Measurements from ENCODE around the gene CCDC188. TPM values are rescaled to one million over a fixed set of nuclear protein-coding genes. Genes with fewer than 3 reads are reported as not detected.
"Not testable (repeated sequence)": the region's sequence is repeated elsewhere in the genome, so short reads cannot be mapped to it uniquely, and the experiment has no call there.

CCDC188 gene
- total and polyA plus RNA-seq, 10 of the 15 experiments (the other 5 are each of a cell fraction or from before 2014, with no cell fraction given), result not detected

GRCh38 chr22:20160041-20160440, 9.2 kb upstream of the CCDC188 start:
- no peak overlapping the region for H2AFZ ChIP-seq (ENCODE audit: control insufficient read depth, low read depth, low read length)
- ATAC-seq (no peak), DNase-seq (ENCODE audit: low read depth, low spot score) (no peak), FAIRE-seq (no peak)
- TF ChIP-seq ZSCAN29 (IDR thresholded peaks at IDR 0.05) (no peak), CHD1 (IDR thresholded peaks at IDR 0.05; ENCODE audit: low read depth, low read length) (no peak), USF2 (IDR thresholded peaks at IDR 0.05; ENCODE audit: borderline replicate concordance, low read depth, low read length) (no peak), CEBPB (IDR thresholded peaks at IDR 0.05; ENCODE audit: borderline replicate concordance in 1 of 2, low read depth in 2 of 2, low read length in 2 of 2) (no peak), TCF12 (IDR thresholded peaks at IDR 0.05; ENCODE audit: low read depth, low read length) (no peak), ZZZ3 (IDR thresholded peaks at IDR 0.05; ENCODE audit: control insufficient read depth, insufficient read length, low read depth) (no peak), CEBPZ (IDR thresholded peaks at IDR 0.05; ENCODE audit: low read depth, low read length) (no peak), FOS (IDR thresholded peaks at IDR 0.05; ENCODE audit: borderline replicate concordance, extremely low read depth, insufficient read length) (no peak), HCFC1 (IDR thresholded peaks at IDR 0.05; ENCODE audit: low read length) (no peak), KDM1A (IDR thresholded peaks at IDR 0.05; ENCODE audit: borderline replicate concordance) (no peak), NR2C2 (IDR thresholded peaks at IDR 0.05; ENCODE audit: borderline replicate concordance, control insufficient read depth, insufficient read length, low read depth) (no peak), TCF7 (IDR thresholded peaks at IDR 0.05; ENCODE audit: borderline replicate concordance) (no peak)
- WGBS (ENCODE audit: insufficient coverage, insufficient replicate concordance, low lambda C conversion rate, missing lambda C conversion rate), result 27% methylated on average over 10 of the region's 10 CpGs
- no TSS peak for BruUV-seq (replicated peaks)
- no peak overlapping the region for H3K9ac ChIP-seq (ENCODE audit: control insufficient read depth, insufficient read depth, low read length)
- no peaks in the 10 kb centered on the region for H3K79me2 ChIP-seq (ENCODE audit: control insufficient read depth, insufficient read depth, low read length)
- ChIA-PET RAD21 (ENCODE audit: unreplicated experiment) (interaction anchor here (0.6 to 1.3 kb wide), 4 partner anchors 34 to 109 kb away, joined by 3 to 4 read pairs (median 3); no protein-coding TSS in a partner anchor), POLR2A (no interaction called here), CTCF (interaction anchor here (1.2 kb wide), 1 partner anchor 79 kb away, joined by 10 read pairs; no protein-coding TSS in a partner anchor), SMC1A (ENCODE audit: uncharacterized antibody, unreplicated experiment) (interaction anchor here (1.4 kb wide), 1 partner anchor 78 kb away, joined by 4 read pairs; no protein-coding TSS in a partner anchor)
- no peaks in the 10 kb centered on the region for H4K20me1 ChIP-seq (ENCODE audit: control insufficient read depth, insufficient read depth)
- no peaks in the 10 kb centered on the region for H3K36me3 ChIP-seq (ENCODE audit: control insufficient read depth in 2 of 2, insufficient read depth in 2 of 2, low read length in 1 of 2)
- no peak overlapping the region for H3K4me3 ChIP-seq
- in situ Hi-C loops (cut with MboI), result no loop called here
- intact Hi-C loops (cut with micrococcal nuclease; ENCODE audit: unreplicated experiment), result no loop called here
- H3K4me2 ChIP-seq (ENCODE audit: control insufficient read depth, insufficient read depth), result no peak overlapping the region
- no peaks in the 10 kb centered on the region for H3K4me1 ChIP-seq (ENCODE audit: control insufficient read depth, insufficient read depth, low read length)
- H3K9me3 ChIP-seq (replicated peaks; ENCODE audit: control insufficient read depth, insufficient read depth, low read length), result no peaks in the 10 kb centered on the region
- H3K27ac ChIP-seq (ENCODE audit: control insufficient read depth, insufficient read depth), result no peak overlapping the region
- H3K27me3 ChIP-seq (replicated peaks in 1 of 2; ENCODE audit: control insufficient read depth in 2 of 2, insufficient read depth in 2 of 2, low read length in 1 of 2), result peaks cover 1 to 2% of the 10 kb centered on the region in 2 experiments; a peak in 3 of 4 replicates

- H4K20me1 ChIP-seq (ENCODE audit: control insufficient read depth, insufficient read depth); H3K27me3 ChIP-seq (replicated peaks in 1 of 2; ENCODE audit: control insufficient read depth in 2 of 2, insufficient read depth in 2 of 2, low read length in 1 of 2); H3K4me2 ChIP-seq (ENCODE audit: control insufficient read depth, insufficient read depth); H2AFZ ChIP-seq (ENCODE audit: control insufficient read depth, low read depth, low read length); FAIRE-seq; H3K27ac ChIP-seq (ENCODE audit: control insufficient read depth, insufficient read depth); H3K4me1 ChIP-seq (ENCODE audit: control insufficient read depth, insufficient read depth, low read length); BruUV-seq (replicated peaks); ATAC-seq; H3K9me3 ChIP-seq (replicated peaks; ENCODE audit: control insufficient read depth, insufficient read depth, low read length); DNase-seq (ENCODE audit: low read depth, low spot score); H3K9ac ChIP-seq (ENCODE audit: control insufficient read depth, insufficient read depth, low read length); H3K4me3 ChIP-seq; H3K36me3 ChIP-seq (ENCODE audit: control insufficient read depth in 2 of 2, insufficient read depth in 2 of 2, low read length in 1 of 2); H3K79me2 ChIP-seq (ENCODE audit: control insufficient read depth, insufficient read depth, low read length); POLR2A ChIA-PET: not testable (repeated sequence)
- intact Hi-C loops (cut with micrococcal nuclease; ENCODE audit: unreplicated experiment), result loop anchor here (5.0 kb wide), 4 partner anchors 78 to 338 kb away; partner anchors contain the start of genes KLHL22 and RTN4R
- WGBS (ENCODE audit: insufficient coverage, insufficient replicate concordance, low lambda C conversion rate, missing lambda C conversion rate), result 64% methylated on average over 9 of the region's 14 CpGs
- ChIA-PET RAD21 (ENCODE audit: unreplicated experiment) (interaction anchor here (0.6 to 1.3 kb wide), 4 partner anchors 34 to 110 kb away, joined by 3 to 4 read pairs (median 3); no protein-coding TSS in a partner anchor), CTCF (interaction anchor here (1.2 kb wide), 1 partner anchor 79 kb away, joined by 10 read pairs; no protein-coding TSS in a partner anchor), SMC1A (ENCODE audit: uncharacterized antibody, unreplicated experiment) (interaction anchor here (1.4 kb wide), 1 partner anchor 78 kb away, joined by 4 read pairs; no protein-coding TSS in a partner anchor)
- in situ Hi-C loops (cut with MboI), result loop anchor here (10.0 kb wide), 2 partner anchors 105 to 135 kb away; partner anchors contain the start of gene RTN4R
Measured at GRCh38 chr22:20159531-20159930, 8.7 kb upstream of the CCDC188 start.

Data from GM12878 (cell line).